ENCODE measurements around the gene USH2A.

The USH2A gene

DNA sequence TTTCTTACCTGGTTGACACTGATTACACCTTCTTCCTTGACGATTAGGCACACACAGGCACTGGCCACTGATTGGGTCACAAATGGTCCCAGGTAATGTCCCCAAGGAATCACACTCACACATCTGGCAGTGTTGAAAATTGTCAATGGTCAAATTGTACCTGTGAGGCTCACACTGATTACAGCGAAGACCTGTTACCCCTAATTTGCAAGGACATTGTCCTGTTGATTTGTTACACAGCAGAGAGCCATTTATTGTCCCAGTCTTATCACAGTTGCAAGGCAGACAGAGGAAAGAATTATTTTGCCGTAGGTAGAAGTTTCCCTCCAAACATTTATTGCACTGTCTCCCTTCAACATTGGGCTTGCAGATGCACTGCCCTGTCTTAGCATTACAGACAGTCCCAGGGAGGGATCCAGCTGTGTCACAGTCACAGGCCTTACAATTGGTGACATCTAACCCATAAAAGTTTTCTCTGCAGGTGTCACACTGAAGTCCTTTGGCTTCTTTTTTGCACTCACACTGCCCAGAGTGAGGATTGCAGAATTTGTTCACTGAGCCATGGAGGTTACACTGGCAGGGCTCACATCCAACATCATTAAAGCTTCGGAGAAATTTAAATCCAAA is 176.6 kb downstream of the USH2A start:
- DNase-seq (ENCODE audit: low read depth): no peak
- TF ChIP-seq, protein P1, sequence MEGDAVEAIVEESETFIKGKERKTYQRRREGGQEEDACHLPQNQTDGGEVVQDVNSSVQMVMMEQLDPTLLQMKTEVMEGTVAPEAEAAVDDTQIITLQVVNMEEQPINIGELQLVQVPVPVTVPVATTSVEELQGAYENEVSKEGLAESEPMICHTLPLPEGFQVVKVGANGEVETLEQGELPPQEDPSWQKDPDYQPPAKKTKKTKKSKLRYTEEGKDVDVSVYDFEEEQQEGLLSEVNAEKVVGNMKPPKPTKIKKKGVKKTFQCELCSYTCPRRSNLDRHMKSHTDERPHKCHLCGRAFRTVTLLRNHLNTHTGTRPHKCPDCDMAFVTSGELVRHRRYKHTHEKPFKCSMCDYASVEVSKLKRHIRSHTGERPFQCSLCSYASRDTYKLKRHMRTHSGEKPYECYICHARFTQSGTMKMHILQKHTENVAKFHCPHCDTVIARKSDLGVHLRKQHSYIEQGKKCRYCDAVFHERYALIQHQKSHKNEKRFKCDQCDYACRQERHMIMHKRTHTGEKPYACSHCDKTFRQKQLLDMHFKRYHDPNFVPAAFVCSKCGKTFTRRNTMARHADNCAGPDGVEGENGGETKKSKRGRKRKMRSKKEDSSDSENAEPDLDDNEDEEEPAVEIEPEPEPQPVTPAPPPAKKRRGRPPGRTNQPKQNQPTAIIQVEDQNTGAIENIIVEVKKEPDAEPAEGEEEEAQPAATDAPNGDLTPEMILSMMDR (IDR thresholded peaks at IDR 0.05; ENCODE audit: low read length, missing control alignments): no peak
- no peak overlapping the region for H3K4me3 ChIP-seq (replicated peaks; ENCODE audit: low read depth, low read length)

DNA sequence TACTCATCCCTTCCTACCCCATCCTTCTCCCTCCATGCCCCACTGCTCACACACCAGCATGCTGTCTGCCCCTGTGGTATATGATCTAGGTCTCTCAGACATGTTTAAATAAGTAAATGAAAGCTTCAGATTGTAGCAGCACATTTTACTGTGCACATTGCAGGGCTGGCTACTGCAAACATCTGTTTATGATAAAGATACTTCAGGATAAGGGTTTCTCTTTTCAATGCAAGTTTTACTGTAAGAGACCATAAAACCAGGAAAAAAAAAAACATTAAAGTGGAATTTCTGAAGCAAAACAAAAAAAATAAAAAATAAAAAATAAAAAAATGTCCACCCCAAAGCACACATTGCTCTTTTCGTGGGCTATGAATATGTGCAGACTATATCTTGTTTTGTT is 184.4 kb downstream of the USH2A start:
- no peak overlapping the region for H3K4me3 ChIP-seq (replicated peaks; ENCODE audit: low read depth, low read length)
- no peak for DNase-seq (ENCODE audit: low read depth)
- TF ChIP-seq, protein P1 (IDR thresholded peaks at IDR 0.05; ENCODE audit: low read length, missing control alignments): no peak

DNA sequence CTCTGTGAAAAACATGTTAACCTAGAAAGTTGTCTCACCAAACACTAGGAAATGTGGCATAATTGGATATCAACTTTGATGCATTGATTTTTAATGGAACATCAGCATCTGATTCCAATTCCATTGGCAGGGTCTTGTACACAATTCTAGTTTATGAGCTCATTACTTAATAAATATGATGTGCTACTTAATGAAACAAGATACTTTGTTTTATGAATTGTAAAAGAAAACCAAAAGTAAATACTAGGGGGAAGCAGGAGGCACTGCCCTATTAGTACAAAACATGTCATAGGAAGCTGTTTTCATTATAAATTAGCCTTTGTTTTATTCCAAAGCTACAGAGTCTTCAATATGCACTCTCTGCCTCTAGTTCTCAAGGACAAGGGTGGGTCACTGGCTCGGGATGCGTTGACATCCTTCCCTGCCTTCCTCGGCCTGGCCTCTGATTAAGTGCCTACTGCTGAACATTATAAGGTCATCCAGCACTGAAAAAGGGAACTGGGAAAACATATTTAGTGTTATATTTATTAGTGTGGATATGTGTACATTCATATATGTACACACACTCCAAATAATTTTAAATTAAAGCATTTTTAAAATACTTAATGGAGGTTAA is 185.2 kb downstream of the USH2A start:
- no peak for DNase-seq (ENCODE audit: low read depth)
- TF ChIP-seq, protein P1 (IDR thresholded peaks at IDR 0.05; ENCODE audit: low read length, missing control alignments): no peak
- H3K4me3 ChIP-seq (replicated peaks; ENCODE audit: low read depth, low read length): no peak overlapping the region

DNA sequence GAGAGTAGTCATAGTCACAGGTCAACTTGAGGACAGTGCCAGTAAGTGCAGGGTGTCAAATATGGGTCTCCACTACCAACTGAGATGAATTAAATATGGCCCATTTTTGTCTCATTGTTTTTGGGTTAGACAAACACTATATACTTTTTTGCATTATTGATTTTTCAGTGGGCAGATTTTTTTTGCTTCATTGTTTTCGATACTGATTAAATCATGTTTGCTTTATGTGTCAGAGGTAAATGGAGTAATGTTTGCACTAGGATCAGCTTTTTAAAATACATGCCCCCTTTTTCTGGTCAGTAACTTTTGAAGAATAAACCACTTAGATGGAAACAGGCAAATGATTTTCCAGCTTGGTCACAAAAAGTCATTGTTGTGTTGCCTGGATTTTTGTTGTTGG is 199.0 kb downstream of the USH2A start:
- DNase-seq (ENCODE audit: low read depth): no peak
- TF ChIP-seq, protein P1 (IDR thresholded peaks at IDR 0.05; ENCODE audit: low read length, missing control alignments): no peak
- H3K4me3 ChIP-seq (replicated peaks; ENCODE audit: low read depth, low read length): no peak overlapping the region

DNA sequence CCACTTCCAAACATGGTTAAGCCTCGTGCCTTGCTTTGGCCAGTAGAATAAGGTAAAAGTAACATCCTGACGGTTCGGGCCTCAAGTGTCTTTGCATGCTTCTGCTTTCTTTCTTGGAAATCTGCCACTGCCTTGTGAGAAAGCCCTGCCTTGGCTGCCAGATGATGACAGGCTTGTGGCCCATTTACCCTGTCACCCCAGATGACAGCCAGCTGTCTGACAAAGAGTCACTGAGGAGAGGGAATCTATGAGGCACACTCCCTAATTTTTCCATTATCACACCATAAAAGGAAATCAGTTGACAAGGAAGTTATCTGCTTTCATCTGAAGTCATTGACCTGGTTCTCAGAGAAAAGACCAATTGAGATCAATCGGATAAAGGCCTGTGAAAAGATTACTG is 199.8 kb downstream of the USH2A start:
- no peak overlapping the region for H3K4me3 ChIP-seq (replicated peaks; ENCODE audit: low read depth, low read length)
- TF ChIP-seq, protein P1 (IDR thresholded peaks at IDR 0.05; ENCODE audit: low read length, missing control alignments): no peak
- no peak for DNase-seq (ENCODE audit: low read depth)

DNA sequence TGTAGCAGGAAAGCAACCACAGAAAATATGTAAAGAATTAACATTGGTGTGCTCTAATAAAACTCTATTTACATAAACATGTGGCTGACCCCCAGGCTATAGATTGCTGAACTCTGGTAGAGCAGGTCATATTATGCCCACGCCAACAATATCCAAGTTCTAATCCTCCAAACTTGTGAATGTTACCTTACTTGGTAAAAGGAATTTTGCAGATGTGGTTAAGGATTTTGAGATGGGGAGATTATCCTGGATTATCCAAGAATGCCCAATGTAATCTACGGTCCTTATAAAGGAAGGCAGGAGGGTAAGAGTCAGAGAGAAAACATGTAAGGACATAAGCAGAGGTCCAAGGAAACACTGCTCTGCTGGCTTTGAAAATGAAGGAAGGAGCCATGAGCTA is 201.0 kb downstream of the USH2A start:
- TF ChIP-seq, protein P1 (IDR thresholded peaks at IDR 0.05; ENCODE audit: low read length, missing control alignments): no peak
- no peak overlapping the region for H3K4me3 ChIP-seq (replicated peaks; ENCODE audit: low read depth, low read length)
- no peak for DNase-seq (ENCODE audit: low read depth)

DNA sequence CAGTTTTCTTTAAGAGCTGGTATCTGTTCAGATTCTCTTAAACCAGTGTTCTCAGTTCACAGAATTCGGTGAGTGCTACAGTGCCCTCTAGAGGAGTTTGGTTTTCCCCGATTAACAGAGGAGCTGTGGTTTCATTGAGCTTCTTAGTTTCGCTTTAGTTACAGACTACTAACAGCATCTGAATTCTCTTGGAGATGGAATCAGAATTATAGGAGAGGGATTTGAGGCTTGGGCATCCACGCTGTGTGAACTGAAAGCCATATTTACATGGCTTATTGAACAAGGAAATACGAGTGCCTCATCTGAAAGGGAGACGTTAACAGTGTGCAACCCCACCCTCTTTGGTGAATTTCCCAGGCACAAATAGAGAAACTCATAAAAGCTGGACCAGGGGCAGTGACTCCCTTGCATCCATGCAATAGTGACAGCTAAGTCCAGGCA is 202.0 kb downstream of the USH2A start:
- peak; percentile 78 for DNase-seq (ENCODE audit: low read depth)
- peak overlapping the region; percentile 56 for H3K4me3 ChIP-seq (replicated peaks; ENCODE audit: low read depth, low read length)
- TF ChIP-seq, protein P1 (IDR thresholded peaks at IDR 0.05; ENCODE audit: low read length, missing control alignments): peak; percentile 93

Measured in fibroblast of pulmonary artery (primary cell).